Stimulated activated CD4-positive, alpha-beta T cell treated with anti-CD3 and anti-CD28 coated beads, Interleukin-2, amount 100 ng/mL, for 4 hours (primary cell): ENCODE results near the gene PFN3.

Experiments
- DNase-seq: peaks from one replicate; pipeline ENCODE4 v3.0.0-alpha.2; 2020; ENCODE audit warnings: low read depth

The PFN3 gene

GRCh38 chr5:177359860-177360259, 40.6 kb downstream of the PFN3 start:
- no peak for DNase-seq

- DNase-seq = no peak
These were observed 41.0 kb downstream of the PFN3 start for GRCh38 chr5:177359451-177359851.

GRCh38 chr5:177358370-177358819, 42.1 kb downstream of the PFN3 start:
- no peak for DNase-seq

GRCh38 chr5:177357459-177358351, 42.8 kb downstream of the PFN3 start, which contains the start of gene RGS14:
RGS14 (plus strand) TSS chr5:177357924; CDS start chr5:177358025, 101 bp downstream.
- peak; percentile 44 for DNase-seq

- DNase-seq = no peak
These were observed 43.4 kb downstream of the PFN3 start for GRCh38 chr5:177357146-177357458.

- DNase-seq = no peak
These were observed 43.7 kb downstream of the PFN3 start for GRCh38 chr5:177356746-177357145.

- no peak for DNase-seq
These were observed 44.6 kb downstream of the PFN3 start for GRCh38 chr5:177355868-177356168.

- DNase-seq = no peak
These were observed 45.1 kb downstream of the PFN3 start for GRCh38 chr5:177355162-177355867.

- no peak for DNase-seq
These were observed 45.8 kb downstream of the PFN3 start for GRCh38 chr5:177354711-177355110.

- no peak for DNase-seq
These were observed 46.2 kb downstream of the PFN3 start for GRCh38 chr5:177354256-177354655.

- DNase-seq = no peak
These were observed 47.4 kb downstream of the PFN3 start for GRCh38 chr5:177353093-177353492.

GRCh38 chr5:177351392-177352329, 48.8 kb downstream of the PFN3 start, which contains the start of gene LMAN2:
LMAN2 (minus strand) TSS chr5:177351668; CDS start chr5:177351647, 21 bp downstream.
- DNase-seq = peak; percentile 83

GRCh38 chr5:177350776-177351391, 49.6 kb downstream of the PFN3 start:
- DNase-seq = no peak
